MM.1S (cell line): Measurements from ENCODE around the gene MRPL41.

Source experiments
- EZH2 ChIP-seq: fragments of 300-600 bp; sonication (generic); optimal IDR thresholded peaks from 2 replicates; pipeline ENCODE3; 2017; ENCODE audit warnings: low read depth, mild to moderate bottlenecking, antibody characterized with exemption, low read length, mixed read lengths
- EZH2phosphoT487 ChIP-seq: fragments of 300-600 bp; sonication (generic); IDR thresholded peaks from 2 replicates; pipeline ENCODE4 v1.6.1; 2018; ENCODE audit warnings: antibody characterized with exemption, low read length
- TF ChIP-seq, protein P1 (sequence below): fragments of 300-600 bp; sonication (generic); IDR thresholded peaks from 2 replicates; pipeline ENCODE4 v1.5.1; 2016; ENCODE audit warnings: antibody characterized with exemption, low read length, mixed read lengths

DNA sequence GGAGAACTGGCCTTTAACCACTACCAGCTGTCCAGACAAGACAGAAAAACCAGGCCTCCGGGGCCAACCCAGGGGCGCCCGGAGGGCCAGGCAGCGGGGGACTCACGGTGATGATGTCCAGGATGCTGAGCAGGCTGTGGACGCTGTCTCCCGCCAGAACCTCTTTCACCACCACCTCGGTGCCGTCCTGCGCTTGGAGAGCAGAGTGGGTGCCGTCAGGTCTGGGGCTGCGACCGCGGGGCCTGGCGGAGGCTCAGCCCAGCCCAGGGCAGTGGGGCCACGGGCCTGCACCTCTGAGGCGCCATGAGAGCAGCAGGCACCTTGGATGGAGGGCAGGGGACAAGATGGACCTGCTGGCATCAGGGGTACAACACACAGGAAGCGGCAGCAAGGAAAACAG is 11.1 kb upstream of the MRPL41 start:
- TF ChIP-seq EZH2, result no peak
- TF ChIP-seq, protein P1, sequence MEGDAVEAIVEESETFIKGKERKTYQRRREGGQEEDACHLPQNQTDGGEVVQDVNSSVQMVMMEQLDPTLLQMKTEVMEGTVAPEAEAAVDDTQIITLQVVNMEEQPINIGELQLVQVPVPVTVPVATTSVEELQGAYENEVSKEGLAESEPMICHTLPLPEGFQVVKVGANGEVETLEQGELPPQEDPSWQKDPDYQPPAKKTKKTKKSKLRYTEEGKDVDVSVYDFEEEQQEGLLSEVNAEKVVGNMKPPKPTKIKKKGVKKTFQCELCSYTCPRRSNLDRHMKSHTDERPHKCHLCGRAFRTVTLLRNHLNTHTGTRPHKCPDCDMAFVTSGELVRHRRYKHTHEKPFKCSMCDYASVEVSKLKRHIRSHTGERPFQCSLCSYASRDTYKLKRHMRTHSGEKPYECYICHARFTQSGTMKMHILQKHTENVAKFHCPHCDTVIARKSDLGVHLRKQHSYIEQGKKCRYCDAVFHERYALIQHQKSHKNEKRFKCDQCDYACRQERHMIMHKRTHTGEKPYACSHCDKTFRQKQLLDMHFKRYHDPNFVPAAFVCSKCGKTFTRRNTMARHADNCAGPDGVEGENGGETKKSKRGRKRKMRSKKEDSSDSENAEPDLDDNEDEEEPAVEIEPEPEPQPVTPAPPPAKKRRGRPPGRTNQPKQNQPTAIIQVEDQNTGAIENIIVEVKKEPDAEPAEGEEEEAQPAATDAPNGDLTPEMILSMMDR, result no peak
- no peak for TF ChIP-seq EZH2phosphoT487
